GM12874 (cell line): ENCODE measurements around the gene ACTC1.

ENCODE experiments used
- CTCF ChIP-seq: IDR thresholded peaks from 2 replicates; pipeline ENCODE4 v1.5.1; 2011; ENCODE audit warnings: low read depth, mild to moderate bottlenecking, control low read depth, low read length, moderate library complexity; ENCODE audit not compliant: insufficient read depth

The ACTC1 gene

GRCh38 chr15:34769711-34770110 lies 25.6 kb downstream of the ACTC1 start:
- TF ChIP-seq CTCF, result no peak

GRCh38 chr15:34768530-34768929 lies 26.8 kb downstream of the ACTC1 start:
- no peak for TF ChIP-seq CTCF

- TF ChIP-seq CTCF, result no peak
Measured at GRCh38 chr15:34765741-34766140, 29.6 kb downstream of the ACTC1 start.

- no peak for TF ChIP-seq CTCF
Measured at GRCh38 chr15:34760909-34761308, 34.4 kb downstream of the ACTC1 start.

- no peak for TF ChIP-seq CTCF
Measured at GRCh38 chr15:34759992-34760391, 35.4 kb downstream of the ACTC1 start.

- no peak for TF ChIP-seq CTCF
Measured at GRCh38 chr15:34759347-34759746, 36.0 kb downstream of the ACTC1 start.

GRCh38 chr15:34757262-34757661 lies 38.1 kb downstream of the ACTC1 start:
- TF ChIP-seq CTCF, result no peak

- TF ChIP-seq CTCF, result no peak
Measured at GRCh38 chr15:34755419-34755773, 40.0 kb downstream of the ACTC1 start.
